GM03348 (cell line): ENCODE results near the gene SCYL3.
A peak's percentile ranks its signal among the peaks of the same experiment; 100 is the strongest.
"Not testable (repeated sequence)": the region's sequence is repeated elsewhere in the genome, so short reads cannot be mapped to it uniquely, and the experiment has no call there.

ENCODE experiments used
- DNase-seq: peaks from one replicate; pipeline ENCODE4 v3.0.0; 2012; ENCODE audit warnings: low spot score

SCYL3 gene

GRCh38 chr1:169893645-169894423 is at the start of gene SCYL3:
SCYL3 (minus strand) TSS chr1:169893896; CDS start chr1:169888840, 5,056 bp downstream.
- DNase-seq = peak; percentile 97

- peak; percentile 20 for DNase-seq
Measured at GRCh38 chr1:169941982-169942830, 48.5 kb upstream of the SCYL3 start.

GRCh38 chr1:169933984-169934725 is 40.5 kb upstream of the SCYL3 start:
- no peak for DNase-seq

- DNase-seq = no peak
Measured at GRCh38 chr1:169931795-169932231, 38.1 kb upstream of the SCYL3 start.

- DNase-seq = no peak
Measured at GRCh38 chr1:169929210-169929526, 35.5 kb upstream of the SCYL3 start.

- peak; percentile 59 for DNase-seq
Measured at GRCh38 chr1:169928438-169929209, 34.9 kb upstream of the SCYL3 start.

- no peak for DNase-seq
Measured at GRCh38 chr1:169925505-169926482, 32.1 kb upstream of the SCYL3 start.

GRCh38 chr1:169924829-169925228 is 31.1 kb upstream of the SCYL3 start:
- no peak for DNase-seq

GRCh38 chr1:169924063-169924462 is 30.4 kb upstream of the SCYL3 start:
- no peak for DNase-seq

- DNase-seq = no peak
Measured at GRCh38 chr1:169921080-169921479, 27.4 kb upstream of the SCYL3 start.

GRCh38 chr1:169918927-169919326 is 25.2 kb upstream of the SCYL3 start:
- no peak for DNase-seq

GRCh38 chr1:169918220-169918619 is 24.5 kb upstream of the SCYL3 start:
- not testable (repeated sequence) for DNase-seq

- DNase-seq = no peak
Measured at GRCh38 chr1:169915150-169915549, 21.5 kb upstream of the SCYL3 start.

GRCh38 chr1:169914531-169914930 is 20.8 kb upstream of the SCYL3 start:
- DNase-seq = peak; percentile 56

- DNase-seq = no peak
Measured at GRCh38 chr1:169909499-169909898, 15.8 kb upstream of the SCYL3 start.

- DNase-seq = no peak
Measured at GRCh38 chr1:169906938-169907337, 13.2 kb upstream of the SCYL3 start.

- no peak for DNase-seq
Measured at GRCh38 chr1:169904834-169905233, 11.1 kb upstream of the SCYL3 start.

- DNase-seq = no peak
Measured at GRCh38 chr1:169902751-169903150, 9.1 kb upstream of the SCYL3 start.

- no peak for DNase-seq
Measured at GRCh38 chr1:169901115-169901514, 7.4 kb upstream of the SCYL3 start.

- no peak for DNase-seq
Measured at GRCh38 chr1:169900571-169900970, 6.9 kb upstream of the SCYL3 start.
